Muscle of arm (tissue), 12 donors: ENCODE data around the gene PPP1CA. TPM values are rescaled to one million over a fixed set of nuclear protein-coding genes. Genes with fewer than 3 reads are reported as not detected.

Experiments used
- DNase-seq: peaks from one replicate; pipeline ENCODE4 v3.0.0-alpha.2; 2013
- polyA plus RNA-seq, 12 donors: library from polyadenylated mRNA; unstranded; fragments of 120-200 nt; gene quantifications; one replicate each; pipeline ENCODE4 v1.2.1, GENCODE V29; 2013; ENCODE audit not compliant: insufficient read length in 12 of 12

Gene PPP1CA
- polyA plus RNA-seq, 12 donors: 92.1 to 180 (median 109) TPM; not detected in 1

DNA sequence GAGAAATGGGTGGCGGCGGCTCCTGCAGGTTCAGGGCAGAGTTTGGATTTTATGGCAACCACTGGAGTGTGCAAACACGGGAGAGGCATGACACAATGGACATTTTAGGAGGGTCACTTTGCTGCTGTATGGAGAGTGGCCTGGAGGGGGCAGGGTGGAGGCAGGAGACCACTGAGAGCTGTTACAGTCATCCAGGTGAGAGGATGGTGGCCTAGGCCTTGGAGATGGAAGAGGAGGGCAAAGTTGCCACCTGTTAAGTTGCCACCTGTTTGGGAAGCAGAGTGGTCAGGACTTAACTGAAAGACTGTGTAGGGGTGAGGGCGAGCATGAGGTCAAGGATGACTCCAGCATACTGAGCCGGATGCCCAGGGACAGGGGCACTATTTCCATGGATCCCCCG lies 12.2 kb downstream of the PPP1CA start:
- DNase-seq: no peak

- DNase-seq: no peak
Measured at GRCh38 chr11:67387518-67387917, 14.1 kb downstream of the PPP1CA start.

DNA sequence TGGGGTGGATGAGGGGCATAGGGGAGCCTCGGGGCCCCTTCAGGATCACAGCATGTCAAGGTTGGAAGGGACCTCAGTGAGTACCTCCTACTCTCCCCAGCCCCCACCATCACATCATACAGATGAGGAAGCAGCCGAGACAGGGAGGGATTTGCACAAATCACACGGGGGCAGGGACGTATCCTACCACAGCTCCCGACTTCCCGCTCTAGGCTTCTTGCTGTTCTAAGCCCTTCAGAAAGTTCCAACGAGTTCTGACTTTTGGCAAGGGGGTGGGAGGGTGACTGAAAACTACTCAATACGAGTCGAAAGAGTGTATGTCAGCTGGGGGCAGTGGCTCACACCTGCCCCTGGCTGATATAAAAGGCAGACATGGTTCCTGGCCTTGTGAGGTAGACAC lies 14.6 kb downstream of the PPP1CA start:
- no peak for DNase-seq

DNA sequence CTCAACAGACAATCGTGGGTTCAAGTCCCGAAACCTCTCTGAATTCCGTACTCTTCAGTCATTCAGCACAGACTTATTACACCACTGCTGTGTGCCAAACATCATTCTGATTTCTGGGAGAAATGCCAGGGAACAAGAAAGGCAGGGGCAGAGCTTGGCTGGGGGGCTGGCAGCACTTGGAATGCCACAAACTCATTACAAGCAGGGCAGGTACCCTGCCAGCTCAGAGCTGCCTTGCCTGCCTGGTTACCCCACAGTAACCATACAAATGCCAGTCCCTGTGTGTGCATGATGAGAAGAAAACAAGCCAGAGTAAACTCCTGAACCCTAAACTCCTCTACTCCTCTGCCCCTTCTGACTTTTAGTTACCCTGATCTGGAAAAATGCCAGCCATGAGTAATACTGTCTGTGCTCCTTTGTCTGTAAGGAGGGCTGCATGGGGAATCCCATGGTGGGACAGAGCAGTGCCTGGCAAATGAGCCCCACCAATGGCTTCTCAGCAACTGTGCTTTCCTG lies 16.7 kb downstream of the PPP1CA start:
- DNase-seq: no peak

DNA sequence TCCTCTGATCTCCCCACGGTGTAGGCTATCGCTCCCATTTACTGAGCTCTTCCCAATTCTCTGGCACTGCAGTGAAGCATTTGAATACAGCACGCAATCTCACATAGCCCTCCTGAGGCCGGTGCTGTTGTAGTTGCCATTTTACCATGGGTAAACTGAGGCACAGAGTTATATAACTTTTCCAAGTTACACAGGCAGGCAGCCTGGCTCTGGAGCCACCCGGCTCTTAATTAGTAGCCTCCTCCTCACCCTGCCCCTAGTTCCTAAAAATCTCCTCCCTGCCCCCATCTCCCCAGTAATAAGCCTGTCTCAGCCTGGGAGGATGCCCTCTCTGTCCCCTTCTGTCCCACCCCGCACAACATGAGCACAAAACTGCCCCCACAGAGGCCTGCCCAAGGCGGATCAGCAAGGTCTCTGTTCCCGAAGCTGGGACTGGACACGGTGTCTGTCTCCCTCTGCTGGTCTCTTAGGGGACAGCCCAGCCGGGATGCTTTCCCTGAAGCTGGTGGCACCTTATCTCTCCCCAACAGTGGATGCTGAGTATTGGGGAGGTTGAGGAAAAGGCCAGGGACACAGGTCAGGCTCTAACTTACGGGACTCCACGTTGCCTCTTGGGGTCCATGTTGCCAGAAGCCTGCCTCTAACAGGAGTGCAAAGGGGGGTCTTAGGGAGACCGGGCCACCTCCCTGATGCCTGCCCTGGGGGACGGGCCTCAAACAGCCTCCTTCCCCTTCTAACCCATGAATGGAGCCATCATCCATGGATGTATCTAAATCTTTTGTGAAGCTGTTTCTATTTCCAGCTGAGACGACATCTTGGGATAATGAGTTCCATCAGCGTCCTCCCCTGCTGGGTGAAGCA lies 19.2 kb downstream of the PPP1CA start:
- DNase-seq: peak; percentile 79

- DNase-seq: no peak
Measured at GRCh38 chr11:67381244-67381972, 20.2 kb downstream of the PPP1CA start.

GRCh38 chr11:67379061-67380058 lies 22.3 kb downstream of the PPP1CA start:
- DNase-seq: no peak

DNA sequence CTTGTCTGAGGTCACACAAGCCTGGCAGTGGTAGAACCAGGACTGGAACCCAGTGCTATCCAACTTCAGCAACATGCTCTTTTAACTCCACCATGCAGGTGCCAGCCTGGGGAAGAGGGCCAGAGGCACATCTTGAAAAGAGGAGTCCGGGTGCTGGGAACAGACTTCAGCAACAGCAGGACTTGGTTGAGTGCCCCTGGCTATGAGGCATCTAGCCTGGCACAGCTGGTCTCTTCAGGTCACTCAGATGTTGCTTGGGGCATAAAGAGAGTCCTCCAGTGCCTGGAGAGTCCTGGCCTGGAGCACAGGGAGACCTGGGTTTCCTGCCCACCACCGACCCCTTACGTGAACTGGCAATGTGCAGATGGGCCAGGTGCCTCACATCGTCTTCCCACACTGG lies 23.1 kb downstream of the PPP1CA start:
- DNase-seq: no peak

DNA sequence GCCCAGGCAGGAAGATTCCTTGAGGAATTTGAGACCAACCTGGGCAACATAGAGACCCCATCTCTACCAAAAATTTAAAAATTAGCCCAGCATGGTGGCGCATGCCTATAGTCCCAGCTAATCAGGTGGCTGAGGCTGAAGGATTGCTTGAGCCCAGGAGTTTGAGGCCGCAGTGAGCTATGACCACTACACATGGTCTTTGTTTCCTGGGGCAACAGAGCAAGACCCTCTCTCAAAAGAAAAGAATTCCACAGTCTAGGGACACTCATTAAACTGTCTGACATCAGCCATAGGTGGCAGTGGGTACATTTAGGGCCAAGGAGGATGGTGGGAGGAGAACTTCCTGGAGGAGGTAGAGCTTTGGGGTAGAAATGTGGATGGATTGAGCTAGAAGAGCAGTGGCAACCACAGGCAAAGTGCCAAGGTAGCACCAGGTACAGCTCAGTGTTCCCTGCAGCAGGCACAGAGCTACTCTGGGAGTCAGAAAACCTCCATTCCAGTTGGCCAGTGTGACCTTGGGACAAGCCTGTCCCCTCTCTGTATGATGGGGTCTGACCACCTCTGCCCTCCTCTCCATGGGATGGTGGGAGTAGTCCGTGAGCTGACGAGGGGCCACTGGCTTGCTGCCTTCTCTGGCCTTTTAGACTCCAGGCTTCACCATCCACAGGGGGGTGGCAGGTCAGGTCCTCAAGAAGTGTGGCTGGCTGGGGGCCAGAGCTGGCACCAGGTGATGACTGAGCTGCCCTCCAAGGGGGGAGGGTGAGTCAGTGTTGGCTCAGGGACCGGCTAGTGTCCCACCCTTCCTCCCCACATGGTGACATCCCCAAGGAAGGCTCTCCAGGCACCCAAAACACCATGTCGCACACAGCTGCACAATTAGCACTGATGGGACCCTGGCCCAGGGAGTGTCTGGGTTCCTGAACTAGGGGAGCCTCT lies 24.5 kb downstream of the PPP1CA start:
- DNase-seq: no peak

DNA sequence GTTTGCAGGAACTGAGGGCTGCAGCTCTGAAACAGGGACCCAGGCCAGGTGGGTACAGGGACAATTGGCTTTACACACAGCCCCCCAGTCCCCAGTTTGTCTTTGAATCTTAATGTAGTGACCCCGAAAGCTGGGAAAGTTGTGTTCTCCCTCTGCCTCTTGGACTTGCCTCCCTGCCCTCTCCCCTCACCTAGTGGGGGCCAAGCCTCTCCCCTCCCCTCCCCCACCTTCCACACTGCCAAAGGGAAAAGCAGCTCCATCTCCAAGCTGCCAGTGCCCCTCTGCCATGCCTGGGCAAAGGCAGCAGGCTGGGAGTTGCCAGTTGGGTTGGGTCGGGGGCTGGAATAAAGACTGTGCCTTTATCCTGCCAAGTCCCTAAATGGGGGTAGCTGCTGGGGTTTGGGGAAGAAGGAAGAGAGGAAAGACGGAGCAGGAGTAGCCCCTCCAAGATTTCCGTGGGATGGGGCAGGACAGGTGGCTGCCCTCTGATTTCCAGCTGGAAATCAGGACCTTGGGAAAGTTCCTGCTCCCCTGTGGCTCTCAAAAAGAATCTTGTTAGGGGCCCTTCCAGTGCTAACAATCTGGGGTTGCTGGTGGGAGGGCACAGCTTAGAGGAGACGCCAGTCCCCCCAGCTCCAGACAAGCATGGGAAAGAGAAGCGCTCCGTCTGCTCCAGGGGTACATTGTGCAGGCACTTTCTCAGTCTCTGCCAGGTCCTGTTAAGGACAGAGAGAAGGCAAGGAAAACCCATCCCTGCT lies 25.4 kb downstream of the PPP1CA start:
- no peak for DNase-seq

- DNase-seq: no peak
Measured at GRCh38 chr11:67375320-67376055, 26.2 kb downstream of the PPP1CA start.

DNA sequence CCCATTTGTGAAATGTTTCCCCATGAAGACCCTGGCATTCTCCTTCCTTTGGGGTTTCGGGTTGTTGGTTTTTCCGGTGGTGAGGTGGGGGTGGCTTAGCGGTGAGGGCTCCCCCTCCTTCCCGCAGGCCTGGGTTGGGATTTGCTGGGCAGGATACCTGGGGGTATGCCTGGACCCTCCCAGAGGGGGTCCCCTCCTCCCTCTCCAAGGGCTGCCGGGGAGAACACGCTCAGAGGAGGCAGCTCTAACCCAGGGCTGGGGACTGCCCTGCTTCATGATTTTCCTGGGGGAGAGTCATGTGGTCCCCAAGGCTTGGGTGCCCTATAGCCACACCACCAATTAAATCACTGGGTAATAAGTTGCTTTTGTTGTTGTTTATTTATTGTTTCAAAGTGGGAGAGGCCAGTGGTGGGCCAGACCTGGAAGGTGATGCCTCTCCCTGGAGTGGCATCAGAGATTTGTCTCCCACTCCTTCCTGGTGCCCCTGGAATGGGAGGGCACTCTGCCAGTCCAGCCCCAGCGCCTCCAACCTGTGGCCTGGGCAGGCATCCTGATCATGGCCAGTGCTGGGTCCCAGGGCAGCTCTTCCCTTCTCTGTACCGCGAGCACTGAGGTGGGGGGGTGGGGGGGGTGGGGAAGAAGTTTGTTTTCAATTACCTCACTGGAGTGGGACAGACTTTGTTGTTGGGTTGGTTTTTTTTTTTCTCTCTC lies 26.9 kb downstream of the PPP1CA start:
- DNase-seq: no peak

DNA sequence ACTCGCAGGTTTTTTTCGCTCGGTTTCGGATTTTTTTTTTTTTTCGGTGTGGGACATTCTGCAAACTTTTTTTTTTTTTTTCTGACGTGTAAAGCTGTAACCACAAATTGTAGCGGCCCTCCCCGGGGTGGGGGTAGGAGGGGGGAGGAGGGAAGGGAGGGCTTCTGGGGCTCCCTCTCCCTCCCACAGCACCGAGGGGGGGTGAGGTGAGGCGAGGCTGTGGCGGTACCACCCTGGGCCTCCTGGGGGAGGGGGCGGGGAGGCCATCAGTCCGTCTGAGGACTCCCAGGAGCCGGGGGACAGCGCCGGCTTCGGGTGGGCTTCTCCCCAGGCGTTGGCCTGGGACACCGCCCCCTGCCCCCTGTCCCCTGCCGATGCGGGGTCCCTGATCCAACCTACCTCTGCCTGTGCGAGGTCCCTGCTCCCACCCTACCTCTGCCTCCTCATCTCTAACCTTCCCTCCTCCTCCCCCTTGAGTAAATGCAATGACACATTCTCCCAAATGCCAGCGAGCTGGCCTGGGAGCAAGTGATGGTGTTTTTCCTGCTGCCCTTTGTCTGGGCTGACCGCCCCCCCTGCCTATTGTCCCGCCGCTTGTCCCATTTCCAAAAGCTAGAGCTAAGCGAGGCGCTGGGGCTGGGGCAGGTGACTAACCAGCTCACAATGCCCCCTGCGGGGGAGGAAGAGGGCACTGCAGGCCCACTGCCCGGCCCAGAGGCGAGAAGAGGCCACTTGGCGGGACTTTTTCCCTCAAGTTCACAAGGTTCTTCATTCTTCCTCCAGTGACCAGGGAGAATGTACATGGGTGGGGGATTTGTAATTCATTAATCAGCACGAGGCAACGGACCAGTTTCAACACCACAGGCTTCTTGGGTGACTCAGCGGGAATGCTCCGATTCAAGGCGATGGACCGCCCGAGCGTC lies 27.7 kb downstream of the PPP1CA start:
- DNase-seq: no peak

DNA sequence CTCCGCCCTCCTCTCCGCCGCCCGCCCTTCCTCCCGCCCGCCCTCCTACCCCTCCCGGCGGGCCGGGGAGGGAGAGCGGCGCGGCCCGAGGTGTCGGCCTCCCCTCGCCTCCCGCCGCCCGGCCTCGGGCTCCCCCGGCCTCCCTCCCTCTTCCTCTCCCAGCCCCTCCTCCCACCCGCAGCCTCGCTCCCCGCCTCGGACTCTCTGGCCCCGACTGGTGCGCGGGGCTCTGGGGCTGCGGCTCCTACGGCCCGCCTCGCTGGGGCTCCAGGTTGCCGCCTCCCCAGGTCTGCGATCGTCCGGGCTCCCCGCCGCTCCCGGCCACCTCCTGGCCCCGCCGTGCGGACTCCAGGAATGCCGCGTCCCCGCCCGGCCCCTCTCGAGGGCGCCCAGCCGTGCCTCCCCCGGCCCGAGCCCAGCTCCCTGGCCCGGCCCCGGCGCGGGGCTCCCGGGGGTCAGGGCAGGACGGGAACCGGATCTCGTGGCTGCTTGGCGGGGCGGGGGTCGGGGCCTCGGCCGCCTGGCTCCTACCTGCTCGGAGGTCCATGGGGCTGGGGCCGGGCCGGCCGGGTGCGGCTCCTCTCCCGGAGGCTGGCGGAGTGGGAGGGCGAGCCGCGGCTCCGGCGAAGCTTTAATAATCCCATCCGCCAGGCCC lies 28.5 kb downstream of the PPP1CA start, which contains the start of gene CLCF1:
Gene CLCF1, minus strand, starts transcription at position 606 of the 655 bp plus-strand sequence. Its CDS starts 59 bp downstream, at position 547.
- peak; percentile 63 for DNase-seq

DNA sequence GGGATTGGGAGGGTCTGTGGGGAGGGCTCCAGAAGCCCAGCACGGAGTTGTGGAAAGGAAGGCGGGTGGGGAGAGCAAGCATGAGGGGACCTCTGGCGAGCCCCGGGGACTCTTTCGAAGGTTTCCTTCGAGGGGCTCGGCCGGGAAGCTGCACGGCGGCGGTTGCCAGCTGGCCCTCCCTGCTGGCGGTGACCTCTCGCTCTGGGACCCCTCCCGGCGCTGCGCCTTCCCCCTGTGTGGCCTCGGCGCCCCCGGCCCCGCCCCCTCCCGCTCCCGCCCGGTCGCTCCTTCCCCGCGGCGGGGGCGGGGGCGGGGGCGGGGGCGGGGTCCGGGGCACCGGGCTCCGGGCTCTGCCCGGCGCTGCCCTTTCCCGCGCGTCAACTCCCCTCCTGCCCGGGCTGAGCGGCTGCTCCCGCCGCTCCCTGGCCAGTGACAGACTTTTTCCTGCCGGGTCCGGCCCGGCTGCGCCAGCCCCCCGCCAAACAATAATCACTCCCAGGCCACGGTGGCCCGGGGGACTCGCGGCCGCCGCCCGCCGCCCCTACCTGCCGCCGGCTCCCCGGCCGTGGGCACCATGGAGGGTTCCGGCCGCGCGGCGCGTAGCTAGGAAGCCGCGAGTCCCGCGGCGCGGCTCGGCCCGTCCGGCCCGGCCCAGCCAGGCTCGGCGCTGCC lies 29.2 kb downstream of the PPP1CA start:
- DNase-seq: no peak

GRCh38 chr11:67371911-67372320 lies 29.7 kb downstream of the PPP1CA start:
- no peak for DNase-seq
